NCI-H446 (cell line): ENCODE results near the gene SNAPC3.
"Not testable (repeated sequence)": the region's sequence is repeated elsewhere in the genome, so short reads cannot be mapped to it uniquely, and the experiment has no call there.

Experiments used
- DNase-seq, 2 experiments: peaks; one replicate each; lab custom pipeline; 2025; lab: John Stamatoyannopoulos, UW

SNAPC3 gene

DNA sequence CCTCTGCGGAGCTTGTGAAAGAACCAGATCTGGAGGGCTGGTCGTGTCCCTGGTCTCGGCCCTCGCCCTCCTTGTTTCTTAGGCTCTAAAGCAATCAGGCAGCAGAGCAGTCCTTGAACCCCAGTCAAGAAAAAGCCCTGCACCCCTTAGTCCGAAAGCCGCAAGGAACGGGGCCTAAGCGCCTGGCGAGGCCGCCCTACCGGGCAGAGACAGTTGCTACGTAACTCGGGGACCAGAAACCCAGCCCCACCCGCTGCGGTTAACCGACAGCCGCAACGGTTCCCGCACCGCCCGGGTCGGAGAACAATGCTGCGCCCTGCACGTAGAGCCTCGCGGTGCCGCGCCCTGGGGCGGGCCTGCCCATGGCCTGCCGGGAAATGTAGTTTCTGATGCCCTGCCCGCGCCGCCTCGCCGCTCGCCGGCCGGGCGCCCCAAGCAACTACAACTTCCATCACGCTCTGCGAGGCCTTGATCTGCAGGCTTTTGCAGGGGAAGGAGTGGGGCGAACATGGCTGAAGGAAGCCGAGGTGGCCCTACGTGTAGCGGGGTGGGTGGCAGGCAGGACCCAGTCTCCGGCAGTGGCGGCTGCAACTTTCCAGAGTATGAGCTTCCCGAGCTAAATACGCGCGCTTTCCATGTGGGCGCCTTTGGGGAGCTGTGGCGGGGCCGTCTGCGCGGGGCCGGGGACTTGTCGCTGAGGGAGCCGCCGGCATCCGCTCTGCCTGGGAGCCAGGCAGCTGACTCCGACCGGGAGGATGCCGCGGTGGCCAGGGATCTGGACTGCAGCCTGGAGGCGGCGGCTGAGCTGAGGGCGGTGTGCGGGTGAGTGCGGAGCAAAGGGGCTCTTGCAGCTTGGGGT is at the start of gene SNAPC3:
Gene SNAPC3 (plus strand): TSS at position 505 of the 859 bp plus-strand sequence. CDS start 4 bp downstream, at position 509.
- DNase-seq: peak; percentile 87 to 96

DNA sequence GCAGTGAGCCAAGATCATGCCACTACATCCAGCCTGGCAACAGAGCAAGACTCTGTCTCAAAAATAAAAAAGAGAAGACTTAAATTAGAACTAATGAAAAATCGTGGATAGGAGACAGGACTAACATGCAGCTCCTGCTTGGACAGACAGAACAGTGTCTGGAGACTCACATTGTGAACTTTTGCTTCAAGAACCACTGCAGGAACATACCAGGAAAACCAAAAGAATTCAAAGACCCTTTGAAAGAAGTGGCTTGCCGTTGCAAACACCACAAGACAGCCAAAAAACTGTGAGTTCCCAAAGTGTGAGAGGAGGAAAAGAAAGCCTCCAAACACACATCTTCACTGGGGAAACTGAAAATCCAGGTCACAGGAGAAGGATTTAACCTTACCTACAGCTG is 48.8 kb upstream of the SNAPC3 start:
- no peak for DNase-seq

- DNase-seq: no peak
Observed at GRCh38 chr9:15374310-15374709, 48.4 kb upstream of the SNAPC3 start.

DNA sequence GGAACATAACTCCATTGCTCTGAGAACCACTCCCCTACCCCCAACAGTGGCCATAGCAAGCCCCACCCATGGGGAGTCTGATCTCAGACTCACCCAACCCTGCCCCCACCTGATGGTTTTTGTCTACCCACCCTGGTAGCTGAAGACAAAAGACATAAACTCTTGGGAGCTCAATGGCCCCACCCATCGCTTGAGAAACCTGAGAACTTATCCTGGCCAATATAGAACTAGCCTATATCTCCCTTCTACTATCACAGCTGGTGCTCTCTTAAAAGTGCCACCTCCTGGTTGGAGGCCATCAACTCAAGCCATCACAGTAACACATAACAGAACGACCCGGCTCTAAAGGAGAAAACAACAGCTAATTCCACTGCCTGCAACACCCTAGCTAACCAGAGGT is 47.9 kb upstream of the SNAPC3 start:
- DNase-seq: no peak

GRCh38 chr9:15377625-15378540 is 44.8 kb upstream of the SNAPC3 start:
- DNase-seq: no peak

DNA sequence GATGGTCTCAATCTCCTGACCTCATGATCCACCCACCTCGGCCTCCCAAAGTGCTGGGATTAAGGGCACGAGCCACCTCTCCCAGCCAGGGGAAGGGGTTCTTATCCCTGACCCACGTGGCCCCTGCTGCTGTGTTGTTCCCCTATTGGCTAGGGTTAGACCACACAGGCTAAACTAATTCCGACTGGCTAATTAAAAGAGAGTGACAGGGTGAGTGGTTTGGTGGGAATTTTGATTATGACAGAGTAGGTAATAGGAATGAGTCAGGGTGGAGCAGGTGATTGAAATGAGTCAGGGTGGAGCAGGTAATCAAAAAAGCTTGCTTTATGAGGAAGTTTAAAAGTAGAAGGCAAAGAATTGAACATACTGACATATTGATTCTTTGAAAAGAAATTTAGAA is 43.4 kb upstream of the SNAPC3 start:
- DNase-seq: not testable (repeated sequence)

DNA sequence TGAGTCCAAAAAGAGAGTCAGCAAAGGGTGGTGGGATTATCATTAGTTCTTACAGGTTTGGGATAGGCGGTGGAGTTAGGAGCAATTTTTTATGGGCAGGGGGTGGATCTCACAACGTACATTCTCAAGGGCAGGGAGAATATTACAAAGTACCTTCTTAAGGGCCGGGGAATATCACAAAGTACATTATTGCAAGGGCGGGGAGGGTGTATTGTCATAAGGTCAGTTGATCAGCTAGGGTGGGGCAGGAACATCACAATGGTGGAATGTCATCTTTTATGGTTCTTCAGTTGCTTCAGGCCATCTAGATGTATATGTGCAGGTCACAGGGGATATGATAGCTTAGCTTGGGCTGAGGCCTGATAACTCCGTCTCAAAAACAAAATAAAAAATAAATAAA is 42.8 kb upstream of the SNAPC3 start:
- not testable (repeated sequence) for DNase-seq

- no peak for DNase-seq
Observed at GRCh38 chr9:15381491-15381890, 41.2 kb upstream of the SNAPC3 start.

GRCh38 chr9:15386465-15386864 is 36.2 kb upstream of the SNAPC3 start:
- no peak for DNase-seq

- DNase-seq: no peak
Observed at GRCh38 chr9:15389173-15389572, 33.5 kb upstream of the SNAPC3 start.

- DNase-seq: no peak
Observed at GRCh38 chr9:15389631-15390030, 33.0 kb upstream of the SNAPC3 start.

DNA sequence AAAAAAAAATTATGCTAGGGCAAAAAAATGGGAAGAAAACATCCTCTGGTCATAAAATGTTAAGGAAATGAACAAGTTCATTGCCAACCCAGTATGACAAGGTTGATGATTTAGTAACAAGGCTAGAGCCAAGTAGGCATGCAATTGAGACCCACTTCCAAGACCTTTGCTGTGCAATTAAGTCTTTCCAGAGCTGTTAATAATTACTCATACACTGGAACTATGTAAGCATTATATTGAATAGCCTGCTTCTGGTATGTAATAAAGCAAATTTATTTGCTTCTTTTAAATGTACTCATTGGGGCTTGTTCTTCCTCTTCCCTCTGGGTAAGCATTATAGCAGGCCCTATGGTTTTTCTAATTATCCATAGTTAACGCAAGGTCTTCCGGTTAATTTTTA is 32.5 kb upstream of the SNAPC3 start:
- no peak for DNase-seq

DNA sequence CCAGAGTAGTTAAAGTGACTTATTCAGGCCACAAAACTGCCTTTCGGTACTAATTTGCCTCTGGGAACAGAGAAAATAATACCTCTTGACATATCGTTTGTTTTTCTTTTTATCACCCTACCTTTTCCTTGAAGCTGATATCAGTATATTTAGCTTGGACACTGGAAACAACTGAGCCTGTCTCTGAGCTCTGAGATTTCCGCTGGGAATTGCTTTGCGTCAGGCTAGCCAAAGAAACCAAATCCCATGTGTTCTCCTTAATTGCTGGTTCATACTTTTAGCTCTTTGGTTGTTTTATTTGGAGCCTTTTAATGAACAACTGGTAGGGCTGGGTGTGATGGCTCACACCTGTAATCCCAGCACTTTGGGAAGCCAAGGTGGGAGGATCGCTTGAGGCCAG is 30.3 kb upstream of the SNAPC3 start:
- no peak for DNase-seq

GRCh38 chr9:15400281-15400941 is 22.3 kb upstream of the SNAPC3 start:
- DNase-seq: no peak

DNA sequence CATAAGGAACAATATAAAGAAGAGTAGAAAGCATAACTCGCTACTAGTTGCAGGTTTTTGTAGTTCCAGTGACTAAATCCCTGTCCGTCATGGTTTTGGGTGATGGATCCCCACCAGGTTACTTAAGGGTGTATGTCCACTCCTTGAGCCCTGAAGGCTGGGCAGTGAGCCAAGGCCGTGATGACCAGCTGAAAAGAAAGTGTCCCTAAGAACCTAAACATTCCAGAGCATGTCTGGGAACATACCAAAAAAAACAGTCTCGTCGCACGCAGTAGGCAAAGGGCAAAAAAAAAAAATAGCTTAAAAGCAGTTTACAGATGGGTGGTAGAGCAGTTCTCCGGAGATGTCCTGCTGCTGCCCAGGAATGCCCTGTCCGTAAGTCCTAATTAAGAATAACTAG is 21.4 kb upstream of the SNAPC3 start:
- DNase-seq: no peak

- DNase-seq: no peak
Observed at GRCh38 chr9:15403155-15403554, 19.5 kb upstream of the SNAPC3 start.

GRCh38 chr9:15404171-15404570 is 18.5 kb upstream of the SNAPC3 start:
- DNase-seq: peak in 1 of 2 experiments; percentile 15

DNA sequence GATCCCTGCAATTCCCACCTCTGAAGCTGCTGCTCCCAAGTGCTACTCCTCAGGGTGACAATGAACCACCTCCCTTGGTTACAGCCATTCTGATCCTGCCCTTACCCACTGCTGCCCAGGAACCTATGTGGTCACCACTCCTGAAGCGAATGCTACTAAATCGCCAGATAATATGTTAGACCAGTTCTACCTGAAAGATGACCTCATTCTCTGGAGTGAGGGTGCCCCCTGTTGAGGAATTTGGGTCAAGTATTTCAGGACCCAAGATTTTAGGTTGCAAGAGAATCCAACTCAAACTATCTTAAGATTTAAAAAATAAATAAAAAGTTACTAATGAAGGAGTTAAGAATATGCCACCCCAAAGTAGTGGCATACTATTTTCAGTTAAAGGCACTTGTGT is 5.8 kb upstream of the SNAPC3 start:
- peak in 1 of 2 experiments; percentile 44 for DNase-seq

GRCh38 chr9:15417626-15418025 is 5.0 kb upstream of the SNAPC3 start:
- DNase-seq: no peak

- DNase-seq: no peak
Observed at GRCh38 chr9:15420796-15421195, 1.9 kb upstream of the SNAPC3 start.

DNA sequence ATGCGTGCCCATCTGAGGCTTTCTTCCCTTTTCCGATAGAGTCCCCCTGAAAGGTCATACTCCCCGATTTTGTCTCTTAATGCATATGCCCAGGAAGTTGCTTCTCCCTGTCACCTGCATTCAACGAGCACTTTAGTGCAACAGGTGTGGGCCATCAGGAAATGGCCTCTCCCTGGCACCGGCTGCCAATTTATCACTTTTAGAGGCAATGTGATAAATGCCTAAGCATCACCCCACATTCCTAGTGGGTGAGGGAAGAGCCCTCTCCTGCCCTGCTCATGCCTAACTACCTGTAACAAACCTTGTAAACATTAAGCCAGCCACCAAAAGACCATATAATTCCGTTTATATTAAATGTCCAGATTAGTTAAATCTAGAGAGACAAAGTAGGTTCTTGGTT is 1.1 kb upstream of the SNAPC3 start:
- no peak for DNase-seq

- DNase-seq: no peak
Observed at GRCh38 chr9:15421990-15422371, 695 bp upstream of the SNAPC3 start.
